Lower lobe of right lung (tissue), 2 donors: Measurements from ENCODE around the gene RNF224. TPM values are rescaled to one million over a fixed set of nuclear protein-coding genes. Genes with fewer than 3 reads are reported as not detected.

Experiments
- ATAC-seq, 2 donors: fragments of 200-7000 bp; cut with Tn5 transposase; one replicate each; pipeline ENCODE4 v1.9.1; 2020 to 2022; ENCODE audit warnings: mild to moderate bottlenecking in 2 of 2, moderate library complexity in 2 of 2
- DNase-seq: peaks from one replicate; pipeline ENCODE4 v3.0.0-alpha.2; 2020
- H3K27ac ChIP-seq: fragments of 200-600 bp; one replicate; pipeline ENCODE4 v1.8.0; 2022
- H3K27me3 ChIP-seq: fragments of 200-600 bp; one replicate; pipeline ENCODE4 v1.8.0; 2022; ENCODE audit warnings: low read depth
- H3K36me3 ChIP-seq: fragments of 200-600 bp; one replicate; pipeline ENCODE4 v1.8.0; 2022; ENCODE audit warnings: mild to moderate bottlenecking
- H3K4me1 ChIP-seq: fragments of 200-600 bp; one replicate; pipeline ENCODE4 v1.8.0; 2022
- H3K4me3 ChIP-seq: fragments of 200-600 bp; one replicate; pipeline ENCODE4 v1.8.0; 2022; ENCODE audit warnings: mild to moderate bottlenecking
- H3K9me3 ChIP-seq: fragments of 200-600 bp; one replicate; pipeline ENCODE4 v1.8.0; 2022
- CTCF ChIP-seq: fragments of 200-600 bp; IDR thresholded peaks from one replicate; pipeline ENCODE4 v1.8.0; 2022; ENCODE audit warnings: antibody characterized with exemption, mild to moderate bottlenecking
- intact Hi-C: fragments of 100-400 bp; cut with DNase I; formaldehyde crosslinking; loops from one replicate; pipeline ENCODE4 v1.11.0; 2022
- total RNA-seq: library from RNA; stranded (reverse); fragmentation: NEBNext Ultra II Directional; extraction: Animal tissue kit (Norgen Biotek cat#: 25700); gene quantifications from one replicate; pipeline ENCODE4 v1.2.1, GENCODE V29; 2021
- donor health status: DM: no; HTN: yes; CAD: no; lungs with severe emphysema.

RNF224 gene
- total RNA-seq, 1 donor from 2014 or later = 0.21 TPM

- Histone ChIP-seq H3K27ac (no peak overlapping the region), H3K4me1 (peaks cover 32% of the 10 kb centered on the region), H3K27me3 (no peaks in the 10 kb centered on the region), H3K36me3 (peaks cover 23% of the 10 kb centered on the region), H3K9me3 (no peaks in the 10 kb centered on the region), H3K4me3 (no peak overlapping the region)
- ATAC-seq = no peak
- intact Hi-C loops = no loop called here
- no peak for DNase-seq
- no peak for TF ChIP-seq CTCF
Observed at GRCh38 chr9:137244486-137245449, 17.5 kb downstream of the RNF224 start.

- DNase-seq (no peak), ATAC-seq (no peak)
- intact Hi-C loops = no loop called here
- H3K9me3 ChIP-seq = no peaks in the 10 kb centered on the region
- no peak overlapping the region for H3K27ac ChIP-seq
- H3K27me3 ChIP-seq = no peaks in the 10 kb centered on the region
- no peak overlapping the region for H3K4me3 ChIP-seq
- H3K4me1 ChIP-seq = peaks cover 28% of the 10 kb centered on the region
- peaks cover 23% of the 10 kb centered on the region for H3K36me3 ChIP-seq
- TF ChIP-seq CTCF = no peak
Observed at GRCh38 chr9:137245450-137246421, 18.4 kb downstream of the RNF224 start.

- no peak for TF ChIP-seq CTCF
- no peak overlapping the region for H3K4me3 ChIP-seq
- peak; percentile 49 to 55 for ATAC-seq
- intact Hi-C loops = no loop called here
- peaks cover 21% of the 10 kb centered on the region for H3K4me1 ChIP-seq
- H3K27me3 ChIP-seq = no peaks in the 10 kb centered on the region
- H3K9me3 ChIP-seq = no peaks in the 10 kb centered on the region
- H3K36me3 ChIP-seq = peaks cover 16% of the 10 kb centered on the region
- peak overlapping the region; percentile 33 for H3K27ac ChIP-seq
- DNase-seq = no peak
Observed at GRCh38 chr9:137247135-137247915, 20.0 kb downstream of the RNF224 start.

- H3K27me3 ChIP-seq = no peaks in the 10 kb centered on the region
- no peak for DNase-seq
Observed at GRCh38 chr9:137247916-137248175, 20.5 kb downstream of the RNF224 start.

More at GRCh38 chr9:137247916-137248175, 20.5 kb downstream of the RNF224 start:
- H3K36me3 ChIP-seq = peaks cover 11% of the 10 kb centered on the region
- no peak for TF ChIP-seq CTCF
- H3K9me3 ChIP-seq = no peaks in the 10 kb centered on the region
- peak overlapping the region; percentile 33 for H3K27ac ChIP-seq
- ATAC-seq = no peak
- peaks cover 16% of the 10 kb centered on the region for H3K4me1 ChIP-seq
- no peak overlapping the region for H3K4me3 ChIP-seq
- intact Hi-C loops = no loop called here
